HepG2 (cell line): ENCODE data around the gene FBF1. TPM values are rescaled to one million over a fixed set of nuclear protein-coding genes. Genes with fewer than 3 reads are reported as not detected.

Experiments used
- GABPB1 ChIP-seq: IDR thresholded peaks from 2 replicates; pipeline ENCODE4 v1.6.1; 2016; ENCODE audit warnings: mild to moderate bottlenecking, missing genetic modification reagents, moderate library complexity, missing compliant biosample characterization
- GTF3A ChIP-seq: sonication (generic); formaldehyde crosslinking; conservative IDR thresholded peaks from 2 replicates; pipeline ENCODE4 v1.4.0; 2020; ENCODE audit warnings: mild to moderate bottlenecking, missing genetic modification reagents
- HES4 ChIP-seq: sonication (generic); formaldehyde crosslinking; IDR thresholded peaks from 2 replicates; pipeline ENCODE4 v1.9.0; 2021; ENCODE audit warnings: mild to moderate bottlenecking, missing genetic modification reagents, borderline replicate concordance
- KMT2B ChIP-seq: IDR thresholded peaks from 2 replicates; pipeline ENCODE4 v1.6.1; 2016; ENCODE audit warnings: missing genetic modification reagents, missing compliant biosample characterization
- MED13 ChIP-seq: sonication (generic); formaldehyde crosslinking; IDR thresholded peaks from 2 replicates; pipeline ENCODE4 v1.5.0; 2020; ENCODE audit warnings: missing genetic modification reagents
- MIER3 ChIP-seq: IDR thresholded peaks from 2 replicates; pipeline ENCODE4 v1.6.1; 2016; ENCODE audit warnings: missing compliant biosample characterization, borderline replicate concordance
- NFE2 ChIP-seq: sonication (generic); formaldehyde crosslinking; IDR thresholded peaks from 2 replicates; pipeline ENCODE4 v1.4.0; 2020; ENCODE audit warnings: missing genetic modification reagents
- NR2F6 ChIP-seq, 2 experiments: IDR thresholded peaks; 2 replicates each; pipeline ENCODE4 v1.6.1; 2016; ENCODE audit warnings: antibody characterized with exemption in 1 of 2, mild to moderate bottlenecking in 1 of 2
- SOX6 ChIP-seq, 2 experiments: fragments of 450-650 bp in 1 of 2; sonication (generic) in 1 of 2; formaldehyde crosslinking in 1 of 2; IDR thresholded peaks; 2 replicates each; pipeline versions ENCODE4 v1.4.0 to v1.6.1; 2017 to 2020; ENCODE audit warnings: antibody characterized with exemption in 1 of 2, mild to moderate bottlenecking in 1 of 2, missing genetic modification reagents in 1 of 2
- SP4 ChIP-seq: sonication (generic); formaldehyde crosslinking; IDR thresholded peaks from 2 replicates; pipeline ENCODE4 v1.8.1; 2023; ENCODE audit warnings: mild to moderate bottlenecking, missing genetic modification reagents
- TEAD3 ChIP-seq: optimal IDR thresholded peaks from 2 replicates; pipeline ENCODE3; 2016; ENCODE audit warnings: borderline replicate concordance
- WIZ ChIP-seq: sonication (generic); formaldehyde crosslinking; IDR thresholded peaks from 2 replicates; pipeline ENCODE4 v1.5.1; 2020; ENCODE audit warnings: mild to moderate bottlenecking, missing genetic modification reagents
- ZNF143 ChIP-seq: sonication (generic); formaldehyde crosslinking; IDR thresholded peaks from 2 replicates; pipeline ENCODE4 v1.4.0; 2020; ENCODE audit warnings: missing genetic modification reagents
- ZNF251 ChIP-seq: sonication (generic); formaldehyde crosslinking; IDR thresholded peaks from 2 replicates; pipeline ENCODE4 v1.9.0; 2021; ENCODE audit warnings: mild to moderate bottlenecking, missing genetic modification reagents
- ZNF264 ChIP-seq: sonication (generic); formaldehyde crosslinking; IDR thresholded peaks from 2 replicates; pipeline ENCODE4 v1.4.0; 2020; ENCODE audit warnings: missing genetic modification reagents
- ZNF607 ChIP-seq: sonication (generic); formaldehyde crosslinking; IDR thresholded peaks from 2 replicates; pipeline ENCODE4 v1.5.1; 2020; ENCODE audit warnings: missing genetic modification reagents, mild to moderate bottlenecking, borderline replicate concordance
- ZNF720 ChIP-seq: sonication (generic); formaldehyde crosslinking; IDR thresholded peaks from 2 replicates; pipeline ENCODE4 v1.4.0; 2020; ENCODE audit warnings: missing genetic modification reagents
- polyA plus RNA-seq, 8 experiments: library from polyadenylated mRNA; depleted of rRNA in 3 of 8; stranded (reverse) in 7 of 8; unstranded in 1 of 8; fragments of >200 nt; fragmentation: Illumina TruSeq in 4 of 8; extraction: Trizol in 4 of 8; gene quantifications; 2 replicates each; pipeline versions ENCODE4 v1.2.1 to v1.2.3, GENCODE V29; 2011 to 2016; ENCODE audit warnings: low read depth in 4 of 8, missing spikeins in 1 of 8, mixed read lengths in 1 of 8; ENCODE audit not compliant: insufficient read depth in 1 of 8
- total RNA-seq, 5 experiments: library from RNA; depleted of rRNA; stranded (reverse); fragments of >200 nt; fragmentation: Illumina TruSeq; extraction: Trizol; gene quantifications; 2 replicates each; pipeline ENCODE4 v1.2.3, GENCODE V29; 2016; ENCODE audit warnings: low read depth in 1 of 5
- TF ChIP-seq, protein P1 (sequence below): sonication (generic); formaldehyde crosslinking; IDR thresholded peaks from 2 replicates; pipeline ENCODE4 v1.4.0; 2020; ENCODE audit warnings: missing genetic modification reagents, borderline replicate concordance
- TF ChIP-seq, protein P2 (sequence below): sonication (generic); formaldehyde crosslinking; IDR thresholded peaks from 2 replicates; pipeline ENCODE4 v1.8.1; 2022; ENCODE audit warnings: mild to moderate bottlenecking, missing genetic modification reagents
- TF ChIP-seq, protein P3 (sequence below): sonication (generic); formaldehyde crosslinking; IDR thresholded peaks from 2 replicates; pipeline ENCODE4 v1.4.0; 2020; ENCODE audit warnings: low read depth, mild to moderate bottlenecking, missing genetic modification reagents
- TF ChIP-seq, protein P4 (sequence below): sonication (generic); formaldehyde crosslinking; IDR thresholded peaks from 2 replicates; pipeline ENCODE4 v1.5.0; 2020; ENCODE audit warnings: mild to moderate bottlenecking, missing genetic modification reagents

Gene FBF1
- total and polyA plus RNA-seq, 2 of the 13 experiments (the other 11 are each of a cell fraction or from before 2014, with no cell fraction given) = 2.4 to 8.1 TPM

DNA sequence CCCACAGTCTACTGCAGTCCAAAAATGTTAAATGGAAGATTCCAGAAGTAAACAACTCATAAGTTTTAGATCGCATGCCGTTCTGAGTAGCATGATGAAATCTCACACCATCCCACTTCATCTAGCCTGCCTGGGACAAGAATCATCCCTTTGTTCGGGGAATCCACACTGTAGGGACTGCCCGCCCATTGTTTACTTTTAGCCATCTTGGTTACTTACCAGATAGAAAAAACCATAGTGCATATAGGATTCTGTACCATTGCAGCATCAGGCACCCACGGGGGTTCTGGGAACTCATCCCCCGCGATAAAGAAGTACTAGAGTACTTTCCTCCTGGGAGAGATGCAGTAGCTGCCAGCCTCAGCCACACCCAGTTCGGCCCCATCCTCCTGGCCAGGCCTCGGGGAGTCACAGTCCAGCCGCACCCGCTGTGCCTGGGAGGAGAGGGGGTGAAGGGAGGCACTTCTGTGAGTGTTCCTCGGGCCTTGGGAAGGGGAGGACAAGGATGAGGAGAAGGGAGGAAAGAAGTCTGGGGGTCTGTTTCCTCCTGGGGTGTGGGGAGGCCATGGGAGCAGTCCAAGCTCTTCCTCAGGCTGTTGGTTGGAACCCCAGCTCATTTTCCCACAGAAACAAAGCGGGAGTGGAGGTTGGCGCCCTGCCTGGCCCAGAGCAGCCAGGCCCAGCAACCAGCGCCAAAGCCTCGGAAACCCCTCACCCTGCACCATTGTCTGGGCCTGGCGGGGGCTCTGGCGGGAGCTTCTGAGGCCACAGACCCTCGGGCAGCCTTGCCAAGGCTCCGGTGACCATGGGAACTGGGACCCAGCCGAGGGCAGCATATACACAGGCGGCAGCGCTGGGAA is 71.3 kb downstream of the FBF1 start (continued):
- TF ChIP-seq NR2F6 (IDR thresholded peaks at IDR 0.05) = peak; percentile 42; the same call in 1 of the 2 replicates
- peak; percentile 68 for TF ChIP-seq NR2F6 (CRISPR knock-in tag; IDR thresholded peaks at IDR 0.05)
- peak; percentile 44; the same call in 1 of the 2 replicates for TF ChIP-seq ZNF264 (CRISPR knock-in tag)
- no peak for TF ChIP-seq ZNF720 (CRISPR knock-in tag)
- TF ChIP-seq, protein P1, sequence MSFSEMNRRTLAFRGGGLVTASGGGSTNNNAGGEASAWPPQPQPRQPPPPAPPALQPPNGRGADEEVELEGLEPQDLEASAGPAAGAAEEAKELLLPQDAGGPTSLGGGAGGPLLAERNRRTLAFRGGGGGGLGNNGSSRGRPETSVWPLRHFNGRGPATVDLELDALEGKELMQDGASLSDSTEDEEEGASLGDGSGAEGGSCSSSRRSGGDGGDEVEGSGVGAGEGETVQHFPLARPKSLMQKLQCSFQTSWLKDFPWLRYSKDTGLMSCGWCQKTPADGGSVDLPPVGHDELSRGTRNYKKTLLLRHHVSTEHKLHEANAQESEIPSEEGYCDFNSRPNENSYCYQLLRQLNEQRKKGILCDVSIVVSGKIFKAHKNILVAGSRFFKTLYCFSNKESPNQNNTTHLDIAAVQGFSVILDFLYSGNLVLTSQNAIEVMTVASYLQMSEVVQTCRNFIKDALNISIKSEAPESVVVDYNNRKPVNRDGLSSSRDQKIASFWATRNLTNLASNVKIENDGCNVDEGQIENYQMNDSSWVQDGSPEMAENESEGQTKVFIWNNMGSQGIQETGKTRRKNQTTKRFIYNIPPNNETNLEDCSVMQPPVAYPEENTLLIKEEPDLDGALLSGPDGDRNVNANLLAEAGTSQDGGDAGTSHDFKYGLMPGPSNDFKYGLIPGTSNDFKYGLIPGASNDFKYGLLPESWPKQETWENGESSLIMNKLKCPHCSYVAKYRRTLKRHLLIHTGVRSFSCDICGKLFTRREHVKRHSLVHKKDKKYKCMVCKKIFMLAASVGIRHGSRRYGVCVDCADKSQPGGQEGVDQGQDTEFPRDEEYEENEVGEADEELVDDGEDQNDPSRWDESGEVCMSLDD (CRISPR knock-in tag) = peak; percentile 68; the same call in 1 of the 2 replicates
- TF ChIP-seq WIZ (CRISPR knock-in tag) = 0 out of 2 replicates have a peak, but pooled peaks have one; percentile 52
- TF ChIP-seq NFE2 (CRISPR knock-in tag) = peak; percentile 29; the same call in 1 of the 2 replicates
- TF ChIP-seq ZNF251 (CRISPR knock-in tag) = peak; percentile 87; the same call in 1 of the 2 replicates
- peak; percentile 82 for TF ChIP-seq MIER3 (CRISPR knock-in tag)
- TF ChIP-seq KMT2B (CRISPR knock-in tag) = peak; percentile 76
- TF ChIP-seq, protein P2, sequence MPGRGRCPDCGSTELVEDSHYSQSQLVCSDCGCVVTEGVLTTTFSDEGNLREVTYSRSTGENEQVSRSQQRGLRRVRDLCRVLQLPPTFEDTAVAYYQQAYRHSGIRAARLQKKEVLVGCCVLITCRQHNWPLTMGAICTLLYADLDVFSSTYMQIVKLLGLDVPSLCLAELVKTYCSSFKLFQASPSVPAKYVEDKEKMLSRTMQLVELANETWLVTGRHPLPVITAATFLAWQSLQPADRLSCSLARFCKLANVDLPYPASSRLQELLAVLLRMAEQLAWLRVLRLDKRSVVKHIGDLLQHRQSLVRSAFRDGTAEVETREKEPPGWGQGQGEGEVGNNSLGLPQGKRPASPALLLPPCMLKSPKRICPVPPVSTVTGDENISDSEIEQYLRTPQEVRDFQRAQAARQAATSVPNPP (CRISPR knock-in tag) = no peak
- TF ChIP-seq MED13 (CRISPR knock-in tag) = no peak
- no peak for TF ChIP-seq SOX6 (IDR thresholded peaks at IDR 0.05)
- TF ChIP-seq SOX6 (CRISPR knock-in tag; IDR thresholded peaks at IDR 0.05) = peak; percentile 95
- TF ChIP-seq, protein P3, sequence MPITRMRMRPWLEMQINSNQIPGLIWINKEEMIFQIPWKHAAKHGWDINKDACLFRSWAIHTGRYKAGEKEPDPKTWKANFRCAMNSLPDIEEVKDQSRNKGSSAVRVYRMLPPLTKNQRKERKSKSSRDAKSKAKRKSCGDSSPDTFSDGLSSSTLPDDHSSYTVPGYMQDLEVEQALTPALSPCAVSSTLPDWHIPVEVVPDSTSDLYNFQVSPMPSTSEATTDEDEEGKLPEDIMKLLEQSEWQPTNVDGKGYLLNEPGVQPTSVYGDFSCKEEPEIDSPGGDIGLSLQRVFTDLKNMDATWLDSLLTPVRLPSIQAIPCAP (CRISPR knock-in tag) = peak; percentile 62; the same call in 1 of the 2 replicates
- TF ChIP-seq GTF3A = 0 out of 2 replicates have a peak, but pooled peaks have one; percentile 62
- peak; percentile 65 for TF ChIP-seq TEAD3 (CRISPR knock-in tag)
- TF ChIP-seq ZNF607 = 0 out of 2 replicates have a peak, but pooled peaks have one; percentile 20
- TF ChIP-seq GABPB1 (CRISPR knock-in tag) = peak; percentile 48; the same call in 1 of the 2 replicates
- TF ChIP-seq HES4 = 0 out of 2 replicates have a peak, but pooled peaks have one; percentile 18
- TF ChIP-seq, protein P4, sequence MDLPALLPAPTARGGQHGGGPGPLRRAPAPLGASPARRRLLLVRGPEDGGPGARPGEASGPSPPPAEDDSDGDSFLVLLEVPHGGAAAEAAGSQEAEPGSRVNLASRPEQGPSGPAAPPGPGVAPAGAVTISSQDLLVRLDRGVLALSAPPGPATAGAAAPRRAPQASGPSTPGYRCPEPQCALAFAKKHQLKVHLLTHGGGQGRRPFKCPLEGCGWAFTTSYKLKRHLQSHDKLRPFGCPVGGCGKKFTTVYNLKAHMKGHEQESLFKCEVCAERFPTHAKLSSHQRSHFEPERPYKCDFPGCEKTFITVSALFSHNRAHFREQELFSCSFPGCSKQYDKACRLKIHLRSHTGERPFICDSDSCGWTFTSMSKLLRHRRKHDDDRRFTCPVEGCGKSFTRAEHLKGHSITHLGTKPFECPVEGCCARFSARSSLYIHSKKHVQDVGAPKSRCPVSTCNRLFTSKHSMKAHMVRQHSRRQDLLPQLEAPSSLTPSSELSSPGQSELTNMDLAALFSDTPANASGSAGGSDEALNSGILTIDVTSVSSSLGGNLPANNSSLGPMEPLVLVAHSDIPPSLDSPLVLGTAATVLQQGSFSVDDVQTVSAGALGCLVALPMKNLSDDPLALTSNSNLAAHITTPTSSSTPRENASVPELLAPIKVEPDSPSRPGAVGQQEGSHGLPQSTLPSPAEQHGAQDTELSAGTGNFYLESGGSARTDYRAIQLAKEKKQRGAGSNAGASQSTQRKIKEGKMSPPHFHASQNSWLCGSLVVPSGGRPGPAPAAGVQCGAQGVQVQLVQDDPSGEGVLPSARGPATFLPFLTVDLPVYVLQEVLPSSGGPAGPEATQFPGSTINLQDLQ = 0 out of 2 replicates have a peak, but pooled peaks have one; percentile 20
- no peak; the same call in 1 of the 2 replicates for TF ChIP-seq SP4 (CRISPR knock-in tag)
- peak; percentile 69; the same call in 1 of the 2 replicates for TF ChIP-seq ZNF143
